ENCODE measurements around the gene USH2A. TPM values are rescaled to one million over a fixed set of nuclear protein-coding genes. Genes with fewer than 3 reads are reported as not detected.

The USH2A gene
- polyA plus RNA-seq, 1 donor from 2014 or later: 0.17 TPM

DNA sequence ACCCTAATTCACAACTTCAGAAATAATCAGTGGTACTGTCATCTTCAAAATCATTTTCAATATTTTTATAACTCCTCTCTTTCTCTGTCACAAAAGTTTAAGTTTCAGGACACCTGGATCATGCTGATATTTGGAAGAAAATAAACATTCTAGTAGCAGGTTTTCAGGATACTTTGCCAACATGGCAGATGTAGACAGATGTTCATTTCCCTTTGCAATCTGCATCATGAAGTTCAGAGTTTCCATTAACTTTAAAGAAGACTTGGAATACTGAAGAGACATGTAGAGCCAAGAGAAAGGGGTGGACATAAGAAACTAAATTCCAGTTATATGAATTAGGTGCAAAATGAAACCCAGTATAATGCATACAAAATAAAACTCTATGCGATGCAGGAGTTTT is 218.1 kb downstream of the USH2A start:
- Histone ChIP-seq H3K36me3 (ENCODE audit: insufficient read depth, low read length) (no peaks in the 10 kb centered on the region), H3K27ac (ENCODE audit: low read length) (no peak overlapping the region), H2AFZ (ENCODE audit: low read depth, low read length) (no peak overlapping the region), H3K79me2 (replicated peaks; ENCODE audit: insufficient read depth, low read length) (no peaks in the 10 kb centered on the region), H3K4me3 (ENCODE audit: low read length) (no peak overlapping the region), H3K27me3 (ENCODE audit: insufficient read depth, low read depth, low read length) (no peaks in the 10 kb centered on the region), H3K9me2 (ENCODE audit: insufficient read depth, low read length) (no peaks in the 10 kb centered on the region), H3K9me3 (ENCODE audit: low read length) (no peaks in the 10 kb centered on the region), H3K9ac (ENCODE audit: low read length) (no peak overlapping the region), H3F3A (ENCODE audit: insufficient read depth, low read length, poor library complexity, severe bottlenecking) (no peaks in the 10 kb centered on the region), H4K20me1 (ENCODE audit: insufficient read depth) (no peaks in the 10 kb centered on the region), H3K4me2 (ENCODE audit: low read length) (no peak overlapping the region)
- TF ChIP-seq POLR2AphosphoS5 (IDR thresholded peaks at IDR 0.05): no peak
- no peak for TF ChIP-seq EP300 (conservative IDR thresholded peaks at IDR 0.05; ENCODE audit: poor library complexity, severe bottlenecking)
- TF ChIP-seq SMC3 (conservative IDR thresholded peaks at IDR 0.05; ENCODE audit: poor library complexity): no peak
- no peak for TF ChIP-seq CTCF (IDR thresholded peaks at IDR 0.05; ENCODE audit: poor library complexity, severe bottlenecking)
- TF ChIP-seq MXI1 (conservative IDR thresholded peaks at IDR 0.05; ENCODE audit: poor library complexity, severe bottlenecking): no peak
- no peak for TF ChIP-seq TAF1 (IDR thresholded peaks at IDR 0.05; ENCODE audit: low read depth)
- TF ChIP-seq, protein P1, sequence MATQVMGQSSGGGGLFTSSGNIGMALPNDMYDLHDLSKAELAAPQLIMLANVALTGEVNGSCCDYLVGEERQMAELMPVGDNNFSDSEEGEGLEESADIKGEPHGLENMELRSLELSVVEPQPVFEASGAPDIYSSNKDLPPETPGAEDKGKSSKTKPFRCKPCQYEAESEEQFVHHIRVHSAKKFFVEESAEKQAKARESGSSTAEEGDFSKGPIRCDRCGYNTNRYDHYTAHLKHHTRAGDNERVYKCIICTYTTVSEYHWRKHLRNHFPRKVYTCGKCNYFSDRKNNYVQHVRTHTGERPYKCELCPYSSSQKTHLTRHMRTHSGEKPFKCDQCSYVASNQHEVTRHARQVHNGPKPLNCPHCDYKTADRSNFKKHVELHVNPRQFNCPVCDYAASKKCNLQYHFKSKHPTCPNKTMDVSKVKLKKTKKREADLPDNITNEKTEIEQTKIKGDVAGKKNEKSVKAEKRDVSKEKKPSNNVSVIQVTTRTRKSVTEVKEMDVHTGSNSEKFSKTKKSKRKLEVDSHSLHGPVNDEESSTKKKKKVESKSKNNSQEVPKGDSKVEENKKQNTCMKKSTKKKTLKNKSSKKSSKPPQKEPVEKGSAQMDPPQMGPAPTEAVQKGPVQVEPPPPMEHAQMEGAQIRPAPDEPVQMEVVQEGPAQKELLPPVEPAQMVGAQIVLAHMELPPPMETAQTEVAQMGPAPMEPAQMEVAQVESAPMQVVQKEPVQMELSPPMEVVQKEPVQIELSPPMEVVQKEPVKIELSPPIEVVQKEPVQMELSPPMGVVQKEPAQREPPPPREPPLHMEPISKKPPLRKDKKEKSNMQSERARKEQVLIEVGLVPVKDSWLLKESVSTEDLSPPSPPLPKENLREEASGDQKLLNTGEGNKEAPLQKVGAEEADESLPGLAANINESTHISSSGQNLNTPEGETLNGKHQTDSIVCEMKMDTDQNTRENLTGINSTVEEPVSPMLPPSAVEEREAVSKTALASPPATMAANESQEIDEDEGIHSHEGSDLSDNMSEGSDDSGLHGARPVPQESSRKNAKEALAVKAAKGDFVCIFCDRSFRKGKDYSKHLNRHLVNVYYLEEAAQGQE (IDR thresholded peaks at IDR 0.05; ENCODE audit: borderline replicate concordance): no peak
- no peak for TF ChIP-seq RAD21 (conservative IDR thresholded peaks at IDR 0.05)
- no peak for TF ChIP-seq EZH2 (IDR thresholded peaks at IDR 0.05; ENCODE audit: borderline replicate concordance, insufficient read depth, low read length, poor library complexity, severe bottlenecking)

- TF ChIP-seq MXI1 (conservative IDR thresholded peaks at IDR 0.05; ENCODE audit: poor library complexity, severe bottlenecking): no peak
Observed at GRCh38 chr1:216201946-216202345, 221.3 kb downstream of the USH2A start.

DNA sequence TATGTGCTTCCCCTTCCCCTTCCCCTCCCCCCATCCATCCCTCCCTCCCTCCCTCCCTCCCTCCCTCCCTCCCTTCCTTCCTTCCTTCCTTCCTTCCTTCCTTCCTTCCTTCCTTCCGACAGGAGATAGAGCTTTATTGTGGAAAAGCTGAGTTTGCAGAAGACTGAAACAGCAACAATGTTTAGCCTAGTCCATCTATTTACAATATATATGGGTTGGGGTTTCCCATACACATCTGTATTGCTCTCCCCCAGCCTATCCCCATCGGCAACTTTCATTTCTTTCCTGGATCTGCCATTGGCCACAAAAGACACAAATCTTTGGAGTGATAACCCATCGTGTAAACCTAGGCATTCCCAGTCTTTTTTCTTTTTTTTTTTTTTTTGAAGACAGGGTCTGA is 222.3 kb downstream of the USH2A start:
- H3K9ac ChIP-seq (ENCODE audit: low read length): no peak overlapping the region
- no peak overlapping the region for H2AFZ ChIP-seq (ENCODE audit: low read depth, low read length)
- H3K9me3 ChIP-seq (ENCODE audit: low read length): no peaks in the 10 kb centered on the region
- no peaks in the 10 kb centered on the region for H3K79me2 ChIP-seq (replicated peaks; ENCODE audit: insufficient read depth, low read length)
- no peaks in the 10 kb centered on the region for H3K9me2 ChIP-seq (ENCODE audit: insufficient read depth, low read length)
- no peaks in the 10 kb centered on the region for H3K27me3 ChIP-seq (ENCODE audit: insufficient read depth, low read depth, low read length)
- TF ChIP-seq CTCF (IDR thresholded peaks at IDR 0.05; ENCODE audit: poor library complexity, severe bottlenecking) (no peak), EP300 (conservative IDR thresholded peaks at IDR 0.05; ENCODE audit: poor library complexity, severe bottlenecking) (no peak), EZH2 (IDR thresholded peaks at IDR 0.05; ENCODE audit: borderline replicate concordance, insufficient read depth, low read length, poor library complexity, severe bottlenecking) (no peak), SMC3 (conservative IDR thresholded peaks at IDR 0.05; ENCODE audit: poor library complexity) (no peak), POLR2AphosphoS5 (IDR thresholded peaks at IDR 0.05) (no peak), TAF1 (IDR thresholded peaks at IDR 0.05; ENCODE audit: low read depth) (no peak)
- TF ChIP-seq, protein P1 (IDR thresholded peaks at IDR 0.05; ENCODE audit: borderline replicate concordance): no peak
- no peaks in the 10 kb centered on the region for H3K36me3 ChIP-seq (ENCODE audit: insufficient read depth, low read length)
- H3F3A ChIP-seq (ENCODE audit: insufficient read depth, low read length, poor library complexity, severe bottlenecking): no peaks in the 10 kb centered on the region
- no peak overlapping the region for H3K4me2 ChIP-seq (ENCODE audit: low read length)
- H3K4me3 ChIP-seq (ENCODE audit: low read length): no peak overlapping the region
- H4K20me1 ChIP-seq (ENCODE audit: insufficient read depth): no peaks in the 10 kb centered on the region
- H3K27ac ChIP-seq (ENCODE audit: low read length): no peak overlapping the region

More at GRCh38 chr1:216201946-216202345, 221.3 kb downstream of the USH2A start:
- no peak overlapping the region for H3K27ac ChIP-seq (ENCODE audit: low read length)
- H3K9ac ChIP-seq (ENCODE audit: low read length): no peak overlapping the region
- H4K20me1 ChIP-seq (ENCODE audit: insufficient read depth): no peaks in the 10 kb centered on the region
- no peaks in the 10 kb centered on the region for H3K27me3 ChIP-seq (ENCODE audit: insufficient read depth, low read depth, low read length)
- no peaks in the 10 kb centered on the region for H3F3A ChIP-seq (ENCODE audit: insufficient read depth, low read length, poor library complexity, severe bottlenecking)
- H3K9me2 ChIP-seq (ENCODE audit: insufficient read depth, low read length): no peaks in the 10 kb centered on the region
- H3K9me3 ChIP-seq (ENCODE audit: low read length): no peaks in the 10 kb centered on the region
- H3K36me3 ChIP-seq (ENCODE audit: insufficient read depth, low read length): no peaks in the 10 kb centered on the region
- no peak overlapping the region for H3K4me2 ChIP-seq (ENCODE audit: low read length)
- H2AFZ ChIP-seq (ENCODE audit: low read depth, low read length): no peak overlapping the region
- no peaks in the 10 kb centered on the region for H3K79me2 ChIP-seq (replicated peaks; ENCODE audit: insufficient read depth, low read length)
- H3K4me3 ChIP-seq (ENCODE audit: low read length): no peak overlapping the region
